ENCODE measurements around the gene FADS2. TPM values are rescaled to one million over a fixed set of nuclear protein-coding genes. Genes with fewer than 3 reads are reported as not detected.

The FADS2 gene
- total RNA-seq, 1 experiment from 2014 or later, result 17.1 TPM

GRCh38 chr11:61880031-61880430 is 51.9 kb downstream of the FADS2 start:
- BruUV-seq (replicated peaks), result no TSS peak
- no peaks in the 10 kb centered on the region; a peak in 1 of 4 replicates for H3K36me3 ChIP-seq (ENCODE audit: control insufficient read depth in 1 of 2, insufficient read depth in 2 of 2, low read length in 2 of 2)
- no peak overlapping the region for H3K4me2 ChIP-seq (ENCODE audit: low read length)
- TF ChIP-seq ELF1 (IDR thresholded peaks at IDR 0.05; ENCODE audit: borderline replicate concordance, low read depth) (no peak), POLR2AphosphoS5 (IDR thresholded peaks at IDR 0.05; ENCODE audit: low read depth, low read length) (no peak), JUND (IDR thresholded peaks at IDR 0.05) (no peak), EGR1 (IDR thresholded peaks at IDR 0.05; ENCODE audit: low read depth) (no peak), ZNF274 (IDR thresholded peaks at IDR 0.05; ENCODE audit: low read depth, low read length) (no peak), CEBPB (IDR thresholded peaks at IDR 0.05; ENCODE audit: low read depth) (no peak), ZFX (IDR thresholded peaks at IDR 0.05) (no peak), MAX (IDR thresholded peaks at IDR 0.05) (no peak), ATF3 (IDR thresholded peaks at IDR 0.05) (no peak)
- no peak overlapping the region for H3K27ac ChIP-seq (ENCODE audit: low read depth, low read length)
- no peaks in the 10 kb centered on the region for H3K79me2 ChIP-seq (ENCODE audit: insufficient read depth, low read length)
- no peaks in the 10 kb centered on the region for H3K9me2 ChIP-seq (ENCODE audit: insufficient read depth)
- H2AFZ ChIP-seq (ENCODE audit: low read depth, low read length, poor library complexity, severe bottlenecking), result no peak overlapping the region
- peaks cover 7 to 14% of the 10 kb centered on the region in 2 experiments; a peak in 3 of 4 replicates for H3K4me1 ChIP-seq (ENCODE audit: control insufficient read depth in 1 of 2, insufficient read depth in 2 of 2, low read length in 2 of 2)
- H3K9me3 ChIP-seq (ENCODE audit: control insufficient read depth in 1 of 2, insufficient read depth in 1 of 2, low read depth in 1 of 2, low read length in 2 of 2), result no peaks in the 10 kb centered on the region
- H3K27me3 ChIP-seq (ENCODE audit: insufficient read depth, low read length), result no peaks in the 10 kb centered on the region
- DNase-seq (ENCODE audit: low read depth, low spot score), result no peak
- no peak overlapping the region for H3K4me3 ChIP-seq (replicated peaks in 1 of 2; ENCODE audit: low read depth in 1 of 2, low read length in 2 of 2)
- ChIA-PET CTCF (interaction anchor here (0.9 to 1.9 kb wide), 2 partner anchors 18 to 228 kb away, joined by 3 to 8 read pairs; no protein-coding TSS in a partner anchor), POLR2A (interaction anchor here (1.7 kb wide), 1 partner anchor 68 kb away, joined by 5 read pairs; no protein-coding TSS in a partner anchor), RAD21 (ENCODE audit: low non-redundant PET in 1 of 2, low total read pairs in 2 of 2, uncharacterized antibody in 2 of 2, unreplicated experiment in 2 of 2) (interaction anchor here in 1 of 2 experiments (0.5 kb wide), 1 partner anchor 36 kb away, joined by 4 read pairs; no protein-coding TSS in a partner anchor)
- no peak for ATAC-seq
- intact Hi-C loops (cut with micrococcal nuclease), result no loop called here
- no peak overlapping the region for H3K9ac ChIP-seq (ENCODE audit: low read length)
- no peaks in the 10 kb centered on the region for H4K20me1 ChIP-seq (ENCODE audit: insufficient read depth)

GRCh38 chr11:61880454-61880853 is 52.4 kb downstream of the FADS2 start:
- no peaks in the 10 kb centered on the region for H3K27me3 ChIP-seq (ENCODE audit: insufficient read depth, low read length)
- RAD21 ChIA-PET (ENCODE audit: low non-redundant PET in 1 of 2, low total read pairs in 2 of 2, uncharacterized antibody in 2 of 2, unreplicated experiment in 2 of 2), result interaction anchor here in 1 of 2 experiments (0.5 kb wide), 1 partner anchor 35 kb away, joined by 4 read pairs; no protein-coding TSS in a partner anchor
- H3K27ac ChIP-seq (ENCODE audit: low read depth, low read length), result no peak overlapping the region
- no TSS peak for BruUV-seq (replicated peaks)
- CTCF ChIA-PET, result interaction anchor here (0.9 to 1.9 kb wide), 2 partner anchors 17 to 227 kb away, joined by 3 to 8 read pairs; no protein-coding TSS in a partner anchor
- POLR2A ChIA-PET, result interaction anchor here (1.7 kb wide), 1 partner anchor 68 kb away, joined by 5 read pairs; no protein-coding TSS in a partner anchor
- no peak overlapping the region for H3K4me2 ChIP-seq (ENCODE audit: low read length)
- no peak overlapping the region for H3K9ac ChIP-seq (ENCODE audit: low read length)
- intact Hi-C loops (cut with micrococcal nuclease), result no loop called here
- no peak overlapping the region for H3K4me3 ChIP-seq (replicated peaks in 1 of 2; ENCODE audit: low read depth in 1 of 2, low read length in 2 of 2)
- H3K79me2 ChIP-seq (ENCODE audit: insufficient read depth, low read length), result no peaks in the 10 kb centered on the region
- H4K20me1 ChIP-seq (ENCODE audit: insufficient read depth), result no peaks in the 10 kb centered on the region
- H3K36me3 ChIP-seq (ENCODE audit: control insufficient read depth in 1 of 2, insufficient read depth in 2 of 2, low read length in 2 of 2), result no peaks in the 10 kb centered on the region; a peak in 1 of 4 replicates
- no peak overlapping the region for H2AFZ ChIP-seq (ENCODE audit: low read depth, low read length, poor library complexity, severe bottlenecking)
- DNase-seq (ENCODE audit: low read depth, low spot score) (no peak), ATAC-seq (no peak)
- no peaks in the 10 kb centered on the region for H3K9me3 ChIP-seq (ENCODE audit: control insufficient read depth in 1 of 2, insufficient read depth in 1 of 2, low read depth in 1 of 2, low read length in 2 of 2)
- H3K4me1 ChIP-seq (ENCODE audit: control insufficient read depth in 1 of 2, insufficient read depth in 2 of 2, low read length in 2 of 2), result peaks cover 7 to 13% of the 10 kb centered on the region in 2 experiments; a peak in 3 of 4 replicates
- H3K9me2 ChIP-seq (ENCODE audit: insufficient read depth), result no peaks in the 10 kb centered on the region
- TF ChIP-seq EZH2 (IDR thresholded peaks at IDR 0.05) (no peak), ATF3 (IDR thresholded peaks at IDR 0.05) (no peak), FOSL1 (IDR thresholded peaks at IDR 0.05; ENCODE audit: low read depth) (no peak), TCF7L2 (IDR thresholded peaks at IDR 0.05; ENCODE audit: borderline replicate concordance, extremely low read depth, insufficient read depth, insufficient read length) (no peak), ELF1 (IDR thresholded peaks at IDR 0.05; ENCODE audit: borderline replicate concordance, low read depth) (no peak), ZNF274 (IDR thresholded peaks at IDR 0.05; ENCODE audit: low read depth, low read length) (no peak), SP1 (IDR thresholded peaks at IDR 0.05; ENCODE audit: low read depth) (no peak), CBX3 (IDR thresholded peaks at IDR 0.05; ENCODE audit: low read depth) (no peak), MAX (IDR thresholded peaks at IDR 0.05) (no peak), CTCF (IDR thresholded peaks at IDR 0.05 in 2 of 3, conservative IDR thresholded peaks at IDR 0.05 in 1 of 3; ENCODE audit: borderline replicate concordance in 1 of 3, insufficient read depth in 1 of 3, low read depth in 2 of 3, low read length in 2 of 3) (no peak), CEBPB (IDR thresholded peaks at IDR 0.05; ENCODE audit: low read depth) (no peak), SRF (IDR thresholded peaks at IDR 0.05; ENCODE audit: low read depth) (no peak)

Data from HCT116 (cell line).